NCI-H1092 treated with DMSO at 0.1 percent for 48 hours (cell line): Measurements from ENCODE around the gene ASB15.
A peak's percentile ranks its signal among the peaks of the same experiment; 100 is the strongest.
"Not testable (repeated sequence)": the region's sequence is repeated elsewhere in the genome, so short reads cannot be mapped to it uniquely, and the experiment has no call there.

Experiments
- DNase-seq: peaks from one replicate; lab custom pipeline; 2025; lab: John Stamatoyannopoulos, UW

Gene ASB15

DNA sequence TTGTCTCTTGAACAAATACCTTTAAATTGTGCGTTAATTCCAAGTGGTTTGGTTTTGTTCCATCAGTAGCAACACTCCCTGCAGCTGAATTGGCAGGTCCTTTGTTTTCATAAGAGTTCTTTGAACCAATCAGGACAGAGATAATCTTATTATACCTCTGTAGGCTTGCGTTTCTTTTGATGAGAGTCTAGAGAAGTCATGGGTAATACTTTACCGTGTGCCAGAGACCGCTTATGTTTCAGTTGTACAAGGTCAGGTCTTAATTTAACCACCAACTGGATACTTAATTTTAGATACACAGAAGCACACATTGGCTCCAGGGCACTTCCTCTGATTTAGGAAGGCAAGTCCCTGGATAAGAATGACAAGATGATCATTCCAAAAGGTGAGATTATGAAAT is at the start of gene ASB15:
TSS of gene ASB15 (plus strand) at position 292 of the 400 bp plus-strand sequence. CDS start 12,682 bp downstream, outside the sequence.
- no peak for DNase-seq

DNA sequence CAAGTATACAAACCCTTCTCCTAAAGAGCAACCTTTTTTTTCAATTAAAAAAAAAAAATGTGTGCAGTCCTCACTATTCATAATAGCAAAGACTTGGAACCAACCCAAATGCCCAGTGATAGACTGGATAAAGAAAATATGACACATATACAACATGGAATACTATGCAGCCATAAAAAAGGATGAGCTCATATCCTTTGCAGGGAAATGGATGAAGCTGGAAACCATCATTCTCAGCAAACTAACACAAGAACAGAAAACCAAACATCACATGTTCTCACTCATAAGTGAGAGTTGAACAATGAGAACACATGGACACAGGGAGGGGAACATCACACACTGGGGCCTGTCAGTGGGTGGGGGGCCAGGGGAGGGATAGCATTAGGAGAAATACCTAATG is 49.5 kb upstream of the ASB15 start:
- not testable (repeated sequence) for DNase-seq

- DNase-seq = no peak
These were observed 49.0 kb upstream of the ASB15 start for GRCh38 chr7:123552641-123553040.

DNA sequence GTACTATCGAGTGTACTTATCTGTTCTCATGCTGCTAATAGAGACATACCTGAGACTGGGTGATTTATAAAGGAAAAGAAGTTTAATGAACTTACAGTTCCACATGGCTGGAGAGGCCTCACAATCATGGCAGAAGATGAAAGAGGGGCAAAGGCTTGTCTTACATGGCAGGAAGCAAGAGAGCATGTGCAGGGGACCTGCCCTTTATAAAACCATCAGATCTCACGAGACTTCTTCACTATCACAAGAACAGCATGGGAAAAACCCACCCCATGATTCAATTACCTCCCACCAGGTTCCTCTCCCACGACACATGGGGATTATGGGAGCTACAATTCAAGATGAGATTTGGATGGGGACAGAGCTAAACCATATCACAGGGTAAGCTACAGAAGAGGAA is 48.5 kb upstream of the ASB15 start:
- no peak for DNase-seq

GRCh38 chr7:123555484-123555883 is 46.1 kb upstream of the ASB15 start:
- no peak for DNase-seq

- DNase-seq = peak; percentile 60
These were observed 44.6 kb upstream of the ASB15 start for GRCh38 chr7:123557016-123557397.

GRCh38 chr7:123557398-123558288 is 44.0 kb upstream of the ASB15 start, which contains the start of gene NDUFA5:
TSS of gene NDUFA5 (minus strand) at chr7:123557818. CDS start at chr7:123557795, 23 bp downstream.
- DNase-seq = peak; percentile 100

DNA sequence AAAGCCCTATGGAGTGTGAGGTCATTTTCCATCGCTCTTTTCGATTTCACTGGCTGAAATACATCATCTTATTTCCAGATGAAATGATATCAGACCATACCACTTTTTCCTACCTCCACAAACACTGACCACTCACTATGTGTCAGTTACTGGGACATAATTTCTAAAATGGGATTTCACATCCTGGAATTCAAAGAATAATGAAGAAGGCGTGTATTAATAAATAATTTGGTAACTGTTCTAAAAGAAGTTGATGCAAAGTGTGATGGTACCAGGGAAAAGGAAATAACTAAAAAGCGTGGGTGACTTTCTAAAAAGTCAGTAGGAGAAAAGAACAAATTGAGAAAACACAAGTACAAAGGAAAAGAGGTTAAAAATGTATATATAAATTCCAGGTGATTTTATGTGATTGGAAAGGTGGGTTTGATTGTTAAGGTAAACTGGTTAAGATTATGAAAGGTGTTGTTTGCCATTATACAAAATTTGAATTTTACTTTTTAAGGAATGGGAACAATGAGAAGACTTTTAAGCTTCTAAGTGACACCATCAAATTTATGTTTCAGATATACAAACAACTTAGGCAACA is 43.2 kb upstream of the ASB15 start:
- DNase-seq = no peak

- DNase-seq = no peak
These were observed 39.5 kb upstream of the ASB15 start for GRCh38 chr7:123562121-123562520.

- DNase-seq = no peak
These were observed 32.1 kb upstream of the ASB15 start for GRCh38 chr7:123569352-123570010.

DNA sequence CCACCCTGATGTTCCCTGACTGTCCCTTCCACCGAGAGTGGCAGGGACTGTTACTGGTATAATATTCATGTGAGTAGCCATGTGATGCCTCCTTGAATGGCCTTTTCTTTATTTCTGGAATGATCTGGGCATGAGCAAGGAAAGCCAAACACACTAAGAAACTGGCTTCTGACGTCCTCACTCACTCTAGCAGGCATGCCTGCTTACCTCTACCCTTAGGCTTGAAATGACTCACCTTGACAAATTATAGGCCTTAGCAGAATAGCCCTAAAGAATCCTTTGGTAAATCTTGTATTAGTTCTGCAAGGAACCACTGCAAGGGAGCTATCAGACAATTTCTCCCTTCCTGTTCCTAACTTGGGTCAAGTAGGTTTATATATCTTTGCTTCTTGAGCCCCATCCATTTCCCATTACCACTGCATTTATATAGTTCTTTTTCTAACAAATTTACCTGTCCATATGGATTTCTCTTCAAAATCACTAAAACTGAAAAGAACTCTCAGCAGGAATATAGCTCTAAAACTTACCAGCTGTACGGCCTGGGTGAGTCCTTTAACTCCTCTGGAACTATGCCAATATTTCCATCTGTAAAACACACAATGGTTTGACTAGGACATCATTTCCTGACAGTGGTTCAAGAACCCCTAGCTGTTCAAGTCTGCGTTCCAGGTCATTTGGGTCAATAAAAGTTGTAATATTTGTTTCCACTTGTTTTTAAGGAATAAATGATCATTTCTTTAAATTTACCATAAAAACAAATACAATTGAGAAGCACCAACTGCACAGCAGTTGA is 31.0 kb upstream of the ASB15 start:
- DNase-seq = no peak

DNA sequence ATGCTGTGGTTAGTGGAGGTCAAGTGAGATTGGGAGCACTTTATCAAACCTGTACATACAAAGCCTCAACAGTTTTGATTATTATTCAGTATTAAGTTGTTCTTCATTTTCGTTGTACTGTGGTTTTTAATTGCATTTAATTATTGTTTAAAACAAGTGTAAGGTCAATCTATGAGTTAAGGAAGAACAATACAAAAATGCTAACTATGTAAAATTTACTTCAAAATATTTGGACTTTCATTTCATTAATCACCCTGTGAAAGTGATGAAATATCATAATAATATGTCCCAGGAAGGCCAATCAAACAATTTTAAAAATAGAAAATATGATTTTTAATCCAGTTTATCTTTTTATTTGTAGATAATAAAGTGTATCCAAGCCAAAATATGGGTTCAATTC is 30.4 kb upstream of the ASB15 start:
- no peak for DNase-seq

DNA sequence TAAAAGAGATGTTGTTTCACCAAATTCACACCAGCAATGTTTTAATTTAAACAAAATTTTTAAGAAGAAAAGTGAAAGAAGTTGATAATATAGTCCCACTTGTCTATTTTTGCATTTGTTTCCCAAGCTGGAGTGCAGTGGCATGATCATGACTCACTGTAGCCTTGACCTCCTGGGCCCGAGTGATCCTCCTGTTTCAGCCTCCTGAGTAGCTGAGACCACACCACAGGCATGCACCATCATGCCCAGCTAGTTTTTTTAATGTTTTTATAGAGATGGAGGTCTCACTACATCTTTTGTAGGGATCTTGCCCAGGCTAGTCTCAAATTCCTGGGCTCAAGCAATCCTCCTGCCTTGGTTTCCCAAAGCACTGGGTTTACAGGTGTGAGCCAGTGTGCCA is 29.9 kb upstream of the ASB15 start:
- no peak for DNase-seq

- DNase-seq = no peak
These were observed 28.3 kb upstream of the ASB15 start for GRCh38 chr7:123573341-123573740.

- DNase-seq = no peak
These were observed 27.6 kb upstream of the ASB15 start for GRCh38 chr7:123573896-123574467.

DNA sequence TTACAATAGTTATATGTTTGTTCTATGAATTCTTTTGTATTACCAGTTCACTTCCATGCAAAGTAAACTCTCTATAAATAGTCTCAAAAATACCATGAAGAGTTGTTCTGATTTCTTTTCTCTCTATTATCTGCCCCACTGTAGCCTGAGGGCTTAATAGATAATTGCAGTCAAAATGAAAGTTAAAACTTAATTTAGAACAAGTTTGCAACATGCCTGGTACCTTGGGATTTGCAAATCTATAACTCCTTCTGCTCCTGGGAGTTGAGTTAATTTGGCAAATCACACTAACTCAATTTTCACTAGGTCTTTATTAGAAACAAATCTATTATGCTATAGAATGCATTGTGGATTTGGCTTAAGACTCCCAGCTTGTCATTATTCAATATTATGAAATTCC is 22.2 kb upstream of the ASB15 start:
- no peak for DNase-seq

DNA sequence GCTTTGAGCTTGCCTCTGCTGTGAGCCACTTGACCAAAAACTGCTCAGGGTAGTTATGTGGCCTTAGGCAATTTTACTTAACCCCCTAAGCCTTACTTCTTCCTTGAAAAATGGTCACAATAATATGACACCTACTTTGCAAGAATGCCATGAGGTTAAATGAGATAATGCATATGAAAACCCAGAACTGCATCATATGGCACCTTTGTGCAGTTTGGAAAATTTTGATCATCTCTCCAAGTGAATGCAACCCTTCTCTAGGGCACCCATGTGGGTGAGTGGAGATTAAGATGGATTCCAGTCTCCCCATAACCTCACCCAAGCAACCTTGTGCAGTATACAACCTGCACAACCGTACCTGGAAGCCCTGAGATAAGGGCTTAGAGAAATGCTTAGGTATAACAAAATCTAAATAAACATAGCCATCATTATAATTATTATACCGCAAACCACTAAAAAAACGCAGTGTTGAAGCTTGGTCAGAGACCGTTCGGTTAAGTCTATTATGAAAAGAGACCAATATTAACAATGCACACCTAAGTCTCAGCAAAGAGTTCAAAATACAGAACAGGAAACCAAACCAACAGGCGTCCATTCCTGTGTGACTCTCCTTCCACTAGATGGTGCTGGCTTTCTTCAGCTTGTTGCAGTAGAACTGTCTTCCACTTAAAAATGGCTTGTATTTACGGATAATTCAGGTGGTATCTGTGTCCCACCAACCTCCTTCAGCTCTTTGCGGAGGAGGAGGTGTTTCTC is 21.0 kb upstream of the ASB15 start:
- DNase-seq = peak; percentile 75

GRCh38 chr7:123581162-123581459 is 20.5 kb upstream of the ASB15 start:
- no peak for DNase-seq

DNA sequence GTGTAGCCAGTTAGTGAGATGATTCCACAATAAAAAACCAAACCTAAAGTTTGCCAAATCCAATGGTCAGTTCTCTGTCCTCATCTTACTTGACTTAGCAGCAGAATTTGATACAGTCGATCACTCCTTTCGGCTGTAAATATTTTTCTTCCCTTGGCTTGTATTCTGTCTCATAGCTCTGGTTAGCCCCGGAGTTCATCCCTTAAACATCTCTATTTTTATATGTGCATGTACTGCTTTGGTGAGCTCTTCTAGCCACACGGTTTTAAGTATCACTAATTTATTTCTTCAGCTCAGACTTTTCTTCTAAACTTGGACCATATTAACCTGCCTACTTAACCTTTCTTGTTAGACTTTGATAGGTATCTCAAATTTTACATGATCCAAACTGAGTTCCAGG is 17.8 kb upstream of the ASB15 start:
- no peak for DNase-seq

DNA sequence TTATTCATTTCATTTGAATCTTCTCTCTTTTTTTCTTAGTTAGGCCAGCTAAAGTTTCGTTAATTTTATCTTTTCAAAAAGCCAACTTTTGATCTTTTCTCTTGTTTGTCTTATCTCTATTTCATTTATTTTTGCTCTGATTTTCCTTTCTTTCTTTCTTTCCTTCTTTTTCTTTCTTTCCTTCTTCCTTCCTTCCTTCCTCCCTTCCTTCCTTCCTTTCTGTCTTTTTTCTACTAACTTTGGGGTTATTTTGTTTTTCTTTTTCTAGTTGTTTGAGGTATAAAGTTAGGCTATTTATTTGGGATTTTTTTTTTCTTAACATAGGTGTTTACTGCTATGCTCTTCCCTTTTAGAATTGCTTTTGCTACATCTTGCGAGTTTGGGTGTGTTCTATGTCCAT is 13.2 kb upstream of the ASB15 start:
- no peak for DNase-seq

- peak; percentile 21 for DNase-seq
These were observed 6.8 kb upstream of the ASB15 start for GRCh38 chr7:123594813-123595241.
